Suprapubic skin (tissue), 4 donors: ENCODE data around the gene SLC39A9.

Experiments used
- EP300 ChIP-seq: sonication (generic); formaldehyde crosslinking; IDR thresholded peaks from one replicate; pipeline ENCODE4 v1.6.1; 2017; ENCODE audit warnings: antibody characterized with exemption
- POLR2A ChIP-seq, 2 donors: fragments of 450-650 bp; IDR thresholded peaks; one replicate each; pipeline ENCODE4 v1.6.1; 2017; ENCODE audit warnings: antibody characterized with exemption in 2 of 2, mild to moderate bottlenecking in 2 of 2, moderate library complexity in 2 of 2
- POLR2AphosphoS5 ChIP-seq, 3 donors: sonication (generic); formaldehyde crosslinking; IDR thresholded peaks; one replicate each; pipeline ENCODE4 v1.6.1; 2017; ENCODE audit warnings: antibody characterized with exemption in 3 of 3
- TF ChIP-seq, protein P1 (sequence below), 2 donors: fragments of 200-600 bp in 1 of 2; fragments of 450-650 bp in 1 of 2; sonication (generic) in 1 of 2; IDR thresholded peaks; one replicate each; pipeline ENCODE4 v1.5.1; 2016 to 2019; ENCODE audit warnings: antibody characterized with exemption in 2 of 2, mild to moderate bottlenecking in 1 of 2, moderate library complexity in 1 of 2

DNA sequence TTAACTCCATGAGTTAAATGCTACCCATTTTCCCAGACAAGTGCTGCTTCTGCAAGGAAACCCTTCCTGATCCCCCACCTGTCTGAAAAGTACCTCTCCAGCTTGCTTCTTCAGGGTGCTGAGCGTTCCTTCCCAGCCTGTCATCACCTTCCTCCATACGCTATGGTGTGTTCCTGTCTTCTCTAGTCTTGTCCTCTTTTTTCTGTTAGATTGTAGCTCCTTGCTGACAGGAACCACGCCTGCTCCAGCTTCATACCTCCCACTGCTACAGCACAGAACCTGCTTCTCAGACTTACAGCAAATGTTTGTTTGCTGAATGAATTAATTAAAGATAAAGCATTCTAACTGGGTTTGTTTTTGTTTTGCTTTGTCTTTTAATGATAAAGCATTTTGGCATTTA, 39.5 kb upstream of the SLC39A9 start:
- TF ChIP-seq, protein P1, sequence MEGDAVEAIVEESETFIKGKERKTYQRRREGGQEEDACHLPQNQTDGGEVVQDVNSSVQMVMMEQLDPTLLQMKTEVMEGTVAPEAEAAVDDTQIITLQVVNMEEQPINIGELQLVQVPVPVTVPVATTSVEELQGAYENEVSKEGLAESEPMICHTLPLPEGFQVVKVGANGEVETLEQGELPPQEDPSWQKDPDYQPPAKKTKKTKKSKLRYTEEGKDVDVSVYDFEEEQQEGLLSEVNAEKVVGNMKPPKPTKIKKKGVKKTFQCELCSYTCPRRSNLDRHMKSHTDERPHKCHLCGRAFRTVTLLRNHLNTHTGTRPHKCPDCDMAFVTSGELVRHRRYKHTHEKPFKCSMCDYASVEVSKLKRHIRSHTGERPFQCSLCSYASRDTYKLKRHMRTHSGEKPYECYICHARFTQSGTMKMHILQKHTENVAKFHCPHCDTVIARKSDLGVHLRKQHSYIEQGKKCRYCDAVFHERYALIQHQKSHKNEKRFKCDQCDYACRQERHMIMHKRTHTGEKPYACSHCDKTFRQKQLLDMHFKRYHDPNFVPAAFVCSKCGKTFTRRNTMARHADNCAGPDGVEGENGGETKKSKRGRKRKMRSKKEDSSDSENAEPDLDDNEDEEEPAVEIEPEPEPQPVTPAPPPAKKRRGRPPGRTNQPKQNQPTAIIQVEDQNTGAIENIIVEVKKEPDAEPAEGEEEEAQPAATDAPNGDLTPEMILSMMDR (IDR thresholded peaks at IDR 0.05): no peak
- TF ChIP-seq POLR2A (IDR thresholded peaks at IDR 0.05): no peak
- TF ChIP-seq POLR2AphosphoS5 (IDR thresholded peaks at IDR 0.05): no peak
- TF ChIP-seq EP300: no peak
